K562 (cell line): ENCODE data around the gene HS3ST1. TPM values are rescaled to one million over a fixed set of nuclear protein-coding genes. Genes with fewer than 3 reads are reported as not detected.

ENCODE experiments used
- ATAC-seq: fragments of 200-7000 bp; cut with Tn5 transposase; 3 replicates; pipeline ENCODE4 v1.9.1; 2020; ENCODE audit warnings: moderate library complexity
- BruUV-seq: library from RNA; stranded (reverse); fragments of 400-500 nt; replicated peaks from 2 replicates; lab custom pipeline; 2021; lab: Mats Ljungman, UMichigan
- CTCF ChIA-PET: fragments of 300-600 bp; formaldehyde crosslinking; extraction: SDS; loops from one replicate; lab custom pipeline; 2021; ENCODE audit warnings: low intra/inter-chr PET ratio; lab: Yijun Ruan, JAX
- POLR2A ChIA-PET: fragments of 300-600, 350-650 bp; sonication (Branson Sonifier 250); formaldehyde crosslinking; extraction: SDS; loops from one replicate; lab custom pipeline; 2021; ENCODE audit warnings: antibody characterized with exemption, inconsistent platforms; lab: Yijun Ruan, JAX
- DNase-seq, 4 experiments: peaks; one replicate each; pipeline versions ENCODE4 v3.0.0 to v3.0.0-alpha.2; 2011 to 2018; ENCODE audit warnings: low spot score in 3 of 4, mixed read lengths in 3 of 4; ENCODE audit errors: extremely low read depth in 1 of 4
- FAIRE-seq: peaks from 2 replicates; lab custom pipeline; 2011; peaks lifted over from hg19 to GRCh38; lab: Jason Lieb, UNC
- H2AFZ ChIP-seq: 2 replicates; pipeline ENCODE4 v1.6.0; 2011; ENCODE audit warnings: low read depth, low read length, control low read depth, inconsistent platforms
- H3K27ac ChIP-seq: fragments of 200-600 bp; 3 replicates; pipeline ENCODE4 v1.8.0; 2011; ENCODE audit warnings: low read depth, mild to moderate bottlenecking, control low read depth, inconsistent platforms, low read length, moderate library complexity, mixed read lengths; ENCODE audit errors: extremely low read depth
- H3K27me3 ChIP-seq, 2 experiments: fragments of 300-600 bp in 1 of 2; 2 replicates in 1 of 2; 3 replicates in 1 of 2; pipeline versions ENCODE4 v1.6.0 to v1.8.0; 2011; ENCODE audit warnings: inconsistent platforms in 2 of 2, low read length in 2 of 2, mild to moderate bottlenecking in 1 of 2, mixed read lengths in 1 of 2, moderate library complexity in 1 of 2; ENCODE audit not compliant: control insufficient read depth in 2 of 2, insufficient read depth in 2 of 2
- H3K36me3 ChIP-seq: fragments of 300-600 bp; 3 replicates; pipeline ENCODE4 v1.8.0; 2011; ENCODE audit warnings: mild to moderate bottlenecking, low read length, inconsistent platforms; ENCODE audit not compliant: control insufficient read depth, insufficient read depth
- H3K4me1 ChIP-seq, 2 experiments: fragments of 200-600 bp in 1 of 2; replicated peaks in 1 of 2; 2 replicates in 1 of 2; 3 replicates in 1 of 2; pipeline versions ENCODE4 v1.5.1 to v1.8.0; 2011; ENCODE audit warnings: inconsistent platforms in 2 of 2, low read length in 2 of 2, mild to moderate bottlenecking in 1 of 2, mixed read lengths in 1 of 2, moderate library complexity in 1 of 2; ENCODE audit not compliant: control insufficient read depth in 2 of 2, insufficient read depth in 2 of 2
- H3K4me2 ChIP-seq: 2 replicates; pipeline ENCODE4 v1.6.1; 2011; ENCODE audit warnings: low read length, control low read depth, inconsistent platforms, mixed read lengths; ENCODE audit not compliant: insufficient read depth
- H3K4me3 ChIP-seq: fragments of 200-600 bp; sonication (generic), shearing (Covaris generic); 2 replicates; pipeline ENCODE4 v1.5.1; 2016; ENCODE audit warnings: control low read depth, inconsistent platforms
- H3K79me2 ChIP-seq: fragments of 200-600 bp; 3 replicates; pipeline ENCODE4 v1.8.0; 2011; ENCODE audit warnings: low read length, inconsistent platforms; ENCODE audit not compliant: control insufficient read depth, insufficient read depth
- H3K9ac ChIP-seq, 2 experiments: 2 replicates each; pipeline versions ENCODE4 v1.6.0 to v1.6.1; 2011; ENCODE audit warnings: low read depth in 2 of 2, low read length in 2 of 2, control low read depth in 1 of 2, inconsistent platforms in 1 of 2, mild to moderate bottlenecking in 1 of 2, mixed read lengths in 1 of 2; ENCODE audit not compliant: insufficient read depth in 1 of 2
- H3K9me1 ChIP-seq: one replicate; pipeline ENCODE4 v1.6.0; 2011; ENCODE audit warnings: inconsistent platforms, mild to moderate bottlenecking, low read length, moderate library complexity; ENCODE audit not compliant: control insufficient read depth, insufficient read depth
- H3K9me3 ChIP-seq: replicated peaks from 2 replicates; pipeline ENCODE4 v1.5.1; 2011; ENCODE audit warnings: low read depth, low read length, inconsistent platforms; ENCODE audit not compliant: control insufficient read depth, insufficient read depth
- H4K20me1 ChIP-seq: replicated peaks from 2 replicates; pipeline ENCODE4 v1.6.1; 2011; ENCODE audit warnings: low read length, inconsistent platforms, mixed read lengths; ENCODE audit not compliant: control insufficient read depth, insufficient read depth
- BCL6 ChIP-seq: fragments of 250-450 bp; sonication (Bioruptor Pico); IDR thresholded peaks from 2 replicates; pipeline ENCODE4 v1.4.0; 2020
- DACH1 ChIP-seq: fragments of 450-650 bp; IDR thresholded peaks from 2 replicates; pipeline ENCODE4 v1.6.1; 2018; ENCODE audit not compliant: partially characterized antibody
- FUS ChIP-seq: fragments of 200-400 bp; formaldehyde crosslinking; optimal IDR thresholded peaks from 2 replicates; pipeline ENCODE3; 2017; ENCODE audit warnings: low read depth, low read length
- HMGN3 ChIP-seq: IDR thresholded peaks from 2 replicates; pipeline ENCODE4 v1.6.1; 2011; ENCODE audit warnings: borderline replicate concordance, low read depth, mild to moderate bottlenecking, mixed read lengths, low read length; ENCODE audit not compliant: insufficient read length; ENCODE audit errors: extremely low read depth
- NFIC ChIP-seq: fragments of 450-650 bp; IDR thresholded peaks from 2 replicates; pipeline ENCODE4 v1.6.1; 2017; ENCODE audit warnings: mild to moderate bottlenecking, inconsistent platforms
- POU5F1 ChIP-seq: fragments of 150-350 bp; IDR thresholded peaks from 2 replicates; pipeline ENCODE4 v1.6.1; 2014; ENCODE audit warnings: borderline replicate concordance, low read length, low read depth, mild to moderate bottlenecking; ENCODE audit not compliant: partially characterized antibody
- RFX1 ChIP-seq: fragments of 450-650 bp; IDR thresholded peaks from 2 replicates; pipeline ENCODE4 v1.6.1; 2016; ENCODE audit warnings: mild to moderate bottlenecking, moderate library complexity
- RFX5 ChIP-seq: IDR thresholded peaks from 2 replicates; pipeline ENCODE4 v1.6.1; 2011; ENCODE audit warnings: low read depth, mild to moderate bottlenecking, improper control_type of control experiment, low read length
- SAFB ChIP-seq: fragments of 200-400 bp; formaldehyde crosslinking; IDR thresholded peaks from 2 replicates; pipeline ENCODE4 v1.6.1; 2017; ENCODE audit warnings: low read depth, low read length, borderline replicate concordance
- U2AF2 ChIP-seq: fragments of 200-400 bp; formaldehyde crosslinking; optimal IDR thresholded peaks from 2 replicates; pipeline ENCODE3; 2017; ENCODE audit warnings: low read depth, mild to moderate bottlenecking, low read length
- USF1 ChIP-seq: sonication (generic); formaldehyde crosslinking; IDR thresholded peaks from 2 replicates; pipeline ENCODE4 v1.9.0; 2022; ENCODE audit warnings: mild to moderate bottlenecking, missing genetic modification reagents
- ZFP36 ChIP-seq: fragments of 150-350 bp; IDR thresholded peaks from 2 replicates; pipeline ENCODE4 v1.6.1; 2018; ENCODE audit warnings: low read length, low read depth; ENCODE audit not compliant: partially characterized antibody
- ZNF143 ChIP-seq: sonication (generic); formaldehyde crosslinking; IDR thresholded peaks from 2 replicates; pipeline ENCODE4 v1.9.0; 2022; ENCODE audit warnings: mild to moderate bottlenecking, missing genetic modification reagents
- ZNF212 ChIP-seq: fragments of 450-650 bp; formaldehyde crosslinking; IDR thresholded peaks from 2 replicates; pipeline ENCODE4 v1.4.0; 2020; ENCODE audit warnings: mild to moderate bottlenecking
- ZNF408 ChIP-seq: fragments of 250-450 bp; sonication (Bioruptor Pico); IDR thresholded peaks from 2 replicates; pipeline ENCODE4 v1.4.0; 2020; ENCODE audit warnings: low read depth, mild to moderate bottlenecking, moderate library complexity
- WGBS: fragments of 100-300 bp; shearing (Covaris generic); methylation state at CpG from one replicate; pipeline ENCODE4 v1.1.6; 2016; ENCODE audit warnings: low coverage, mixed read lengths; ENCODE audit not compliant: insufficient coverage; ENCODE audit errors: missing lambda C conversion rate; 5-methylcytosine and 5-hydroxymethylcytosine counted together
- in situ Hi-C: fragments of 300-500 bp; cut with MboI; formaldehyde crosslinking; loops from 4 replicates; pipeline ENCODE4 v1.15.0; 2018; ENCODE audit warnings: inconsistent platforms, mixed read lengths
- intact Hi-C: fragments of 100-400 bp; cut with micrococcal nuclease; formaldehyde crosslinking; loops from 2 replicates; pipeline ENCODE4 v1.14.2; 2022
- polyA plus RNA-seq, 8 experiments: library from polyadenylated mRNA; depleted of rRNA in 4 of 8; stranded (reverse) in 5 of 8; unstranded in 3 of 8; fragments of >200 nt; fragmentation: Nextera tagmentation in 2 of 8; fragmentation: Illumina TruSeq in 1 of 8; extraction: Ambion mirVana in 2 of 8; extraction: Trizol in 1 of 8; gene quantifications; 2 replicates each; pipeline versions ENCODE4 v1.2.1 to v1.2.3, GENCODE V29; 2011 to 2014; ENCODE audit warnings: inconsistent platforms in 1 of 8, missing spikeins in 1 of 8
- total RNA-seq, 7 experiments: library from RNA; depleted of rRNA in 6 of 7; stranded (reverse); fragments of >200 nt in 6 of 7; fragmentation: Illumina TruSeq in 2 of 7; extraction: Trizol in 2 of 7; gene quantifications; 2 replicates each; pipeline versions ENCODE4 v1.2.1 to v1.2.3, GENCODE V29; 2011 to 2021; ENCODE audit warnings: low replicate concordance in 1 of 7
- TF ChIP-seq, protein P1 (sequence below): fragments of 250-450 bp; sonication (Bioruptor Pico); IDR thresholded peaks from 2 replicates; pipeline ENCODE4 v1.4.0; 2020; ENCODE audit warnings: borderline replicate concordance
- TF ChIP-seq, protein P2 (sequence below): sonication (generic); formaldehyde crosslinking; IDR thresholded peaks from 2 replicates; pipeline ENCODE4 v1.8.1; 2023; ENCODE audit warnings: mild to moderate bottlenecking, missing genetic modification reagents

The HS3ST1 gene
- total and polyA plus RNA-seq, 9 of the 15 experiments (the other 6 are each of a cell fraction or from before 2014, with no cell fraction given), result 0.02 TPM; not detected in 8

DNA sequence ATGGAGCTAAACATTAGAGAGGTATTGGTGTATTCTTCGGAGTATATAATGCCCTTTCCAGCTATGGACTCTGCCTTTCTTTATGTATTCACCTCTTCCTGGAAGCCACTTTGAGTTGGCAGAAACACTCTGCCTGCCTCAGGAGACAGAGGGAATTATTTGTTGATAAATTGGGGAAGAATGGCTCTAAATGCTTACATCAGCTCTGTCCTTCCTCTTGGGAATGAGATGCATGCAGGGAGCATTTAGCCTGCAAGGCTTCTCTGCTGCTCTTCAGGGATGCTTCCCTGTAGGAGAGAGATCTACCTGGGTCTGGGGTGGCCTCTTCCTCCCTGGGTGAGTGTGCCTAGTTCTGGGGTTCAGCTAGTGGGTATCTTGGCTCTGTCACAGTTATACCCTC, 6.9 kb upstream of the HS3ST1 start:
- intact Hi-C loops (no loop called here), in situ Hi-C loops (no loop called here)
- TF ChIP-seq POU5F1, result no peak
- no peak for TF ChIP-seq RFX5
- TF ChIP-seq NFIC, result no peak
- TF ChIP-seq ZNF212, result no peak
- no peak for TF ChIP-seq RFX1
- TF ChIP-seq DACH1, result no peak
- TF ChIP-seq FUS, result no peak
- TF ChIP-seq ZNF143, result no peak
- TF ChIP-seq USF1 (CRISPR knock-in tag), result no peak
- TF ChIP-seq SAFB, result no peak
- TF ChIP-seq BCL6 (CRISPR knock-in tag), result no peak
- TF ChIP-seq HMGN3, result no peak
- TF ChIP-seq ZNF408 (CRISPR knock-in tag), result no peak
- TF ChIP-seq, protein P1, sequence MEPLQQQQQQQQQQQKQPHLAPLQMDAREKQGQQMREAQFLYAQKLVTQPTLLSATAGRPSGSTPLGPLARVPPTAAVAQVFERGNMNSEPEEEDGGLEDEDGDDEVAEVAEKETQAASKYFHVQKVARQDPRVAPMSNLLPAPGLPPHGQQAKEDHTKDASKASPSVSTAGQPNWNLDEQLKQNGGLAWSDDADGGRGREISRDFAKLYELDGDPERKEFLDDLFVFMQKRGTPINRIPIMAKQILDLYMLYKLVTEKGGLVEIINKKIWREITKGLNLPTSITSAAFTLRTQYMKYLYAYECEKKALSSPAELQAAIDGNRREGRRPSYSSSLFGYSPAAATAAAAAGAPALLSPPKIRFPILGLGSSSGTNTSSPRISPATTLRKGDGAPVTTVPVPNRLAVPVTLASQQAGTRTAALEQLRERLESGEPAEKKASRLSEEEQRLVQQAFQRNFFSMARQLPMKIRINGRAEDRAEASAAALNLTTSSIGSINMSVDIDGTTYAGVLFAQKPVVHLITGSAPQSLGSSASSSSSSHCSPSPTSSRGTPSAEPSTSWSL (CRISPR knock-in tag), result no peak
- TF ChIP-seq ZFP36, result no peak
- TF ChIP-seq, protein P2, sequence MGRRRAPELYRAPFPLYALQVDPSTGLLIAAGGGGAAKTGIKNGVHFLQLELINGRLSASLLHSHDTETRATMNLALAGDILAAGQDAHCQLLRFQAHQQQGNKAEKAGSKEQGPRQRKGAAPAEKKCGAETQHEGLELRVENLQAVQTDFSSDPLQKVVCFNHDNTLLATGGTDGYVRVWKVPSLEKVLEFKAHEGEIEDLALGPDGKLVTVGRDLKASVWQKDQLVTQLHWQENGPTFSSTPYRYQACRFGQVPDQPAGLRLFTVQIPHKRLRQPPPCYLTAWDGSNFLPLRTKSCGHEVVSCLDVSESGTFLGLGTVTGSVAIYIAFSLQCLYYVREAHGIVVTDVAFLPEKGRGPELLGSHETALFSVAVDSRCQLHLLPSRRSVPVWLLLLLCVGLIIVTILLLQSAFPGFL (CRISPR knock-in tag), result no peak
- no peak for TF ChIP-seq U2AF2
- WGBS, result 0% methylated on average over 1 of the region's 1 CpG
- H2AFZ ChIP-seq, result no peak overlapping the region
- no peaks in the 10 kb centered on the region for H3K9me3 ChIP-seq
- H3K79me2 ChIP-seq, result no peaks in the 10 kb centered on the region
- H3K9ac ChIP-seq, result no peak overlapping the region
- no peaks in the 10 kb centered on the region for H4K20me1 ChIP-seq
- no peaks in the 10 kb centered on the region for H3K4me1 ChIP-seq
- H3K36me3 ChIP-seq, result no peaks in the 10 kb centered on the region
- no TSS peak for BruUV-seq
- H3K27ac ChIP-seq, result no peak overlapping the region
- ATAC-seq (no peak), FAIRE-seq (no peak), DNase-seq (no peak)
- no peaks in the 10 kb centered on the region for H3K9me1 ChIP-seq
- ChIA-PET POLR2A (no interaction called here), CTCF (no interaction called here)
- H3K4me3 ChIP-seq, result no peak overlapping the region
- H3K4me2 ChIP-seq, result no peak overlapping the region
- no peaks in the 10 kb centered on the region for H3K27me3 ChIP-seq
